Measurements from ENCODE around the gene GNLY.

- TF ChIP-seq CTCF (IDR thresholded peaks at IDR 0.05): no peak
- no peak for TF ChIP-seq POLR2A (IDR thresholded peaks at IDR 0.05)
Measured at GRCh38 chr2:85678377-85678776, 15.8 kb upstream of the GNLY start.
